Measurements from ENCODE around the gene YRDC. TPM values are rescaled to one million over a fixed set of nuclear protein-coding genes. Genes with fewer than 3 reads are reported as not detected.

YRDC gene
- polyA plus RNA-seq, 1 donor (not counting 4 experiments of a cell fraction or from before 2014, with no cell fraction given) = 22.2 TPM

DNA sequence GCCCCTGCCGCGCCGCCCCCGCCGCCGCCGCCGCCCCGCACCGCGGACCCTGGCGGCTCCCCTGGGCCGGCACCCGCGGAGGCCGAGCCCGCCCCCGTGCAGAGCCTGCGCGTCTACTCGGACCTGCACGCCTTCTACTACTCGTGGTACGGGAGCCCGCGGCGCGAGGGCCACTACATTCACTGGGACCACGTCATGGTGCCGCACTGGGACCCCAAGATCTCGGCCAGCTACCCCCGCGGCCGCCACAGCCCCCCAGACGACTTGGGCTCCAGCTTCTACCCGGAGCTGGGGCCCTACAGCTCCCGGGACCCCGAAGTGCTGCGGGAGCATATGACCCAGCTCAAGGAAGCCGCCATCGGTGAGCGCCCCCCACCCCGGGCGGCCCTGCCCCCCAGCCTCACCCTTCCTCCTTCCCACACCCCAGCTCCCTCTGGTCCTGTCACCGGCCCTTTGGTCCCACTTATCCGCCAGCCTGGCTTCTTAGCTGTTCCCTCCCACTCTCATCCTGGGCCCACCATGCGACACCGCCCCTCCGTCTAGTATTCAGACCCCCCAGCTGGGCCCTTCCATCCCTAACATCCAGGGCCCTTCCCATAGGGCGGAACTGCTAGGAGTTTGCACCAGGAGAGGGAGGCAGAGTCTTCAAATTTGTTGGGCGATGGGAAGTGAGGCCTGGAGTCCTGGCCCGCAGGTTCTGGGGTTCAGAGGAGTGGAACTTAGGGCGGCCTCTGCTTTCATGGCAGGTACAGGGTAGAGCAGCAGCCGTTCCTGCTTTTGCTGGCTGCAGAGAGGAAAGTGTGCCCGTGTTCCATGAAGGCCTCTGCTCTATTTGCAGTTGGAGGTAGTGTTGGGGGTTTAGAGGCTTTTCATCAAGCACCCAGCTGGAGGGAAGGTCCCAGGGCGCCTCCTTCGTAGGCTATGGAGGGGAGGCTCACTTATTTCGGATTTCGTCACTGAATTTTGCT lies 13.4 kb downstream of the YRDC start:
- Histone ChIP-seq H3K27me3 (ENCODE audit: control insufficient read depth, extremely low read depth, insufficient read depth, low read length) (peaks cover 25% of the 10 kb centered on the region), H3K9ac (ENCODE audit: control insufficient read depth, extremely low read depth, insufficient read depth, low read length) (no peak overlapping the region), H3K9me1 (ENCODE audit: control insufficient read depth, extremely low read depth, insufficient read depth, low read length) (no peaks in the 10 kb centered on the region), H3K79me2 (ENCODE audit: control insufficient read depth, insufficient read depth, low read length) (no peaks in the 10 kb centered on the region), H3K4me3 (ENCODE audit: control insufficient read depth in 2 of 3, extremely low read depth in 1 of 3, insufficient read depth in 2 of 3, low read depth in 1 of 3, low read length in 3 of 3) (no peak overlapping the region), H4K20me1 (ENCODE audit: control insufficient read depth, extremely low read depth, insufficient read depth, low read length) (peaks cover 2% of the 10 kb centered on the region), H3K27ac (ENCODE audit: control insufficient read depth, insufficient read depth, low read length) (no peak overlapping the region), H3K36me3 (ENCODE audit: control insufficient read depth in 2 of 2, extremely low read depth in 1 of 2, insufficient read depth in 2 of 2, low read length in 2 of 2) (no peaks in the 10 kb centered on the region), H3K9me3 (ENCODE audit: control insufficient read depth, low read depth, low read length) (no peaks in the 10 kb centered on the region), H3K4me2 (ENCODE audit: control insufficient read depth, extremely low read depth, insufficient read depth, low read depth, low read length) (peak overlapping the region; percentile 27), H3K4me1 (ENCODE audit: control insufficient read depth, extremely low read depth, insufficient read depth, low read length) (no peaks in the 10 kb centered on the region), H2AFZ (ENCODE audit: control insufficient read depth, low read length) (no peak overlapping the region)
- no peak for FAIRE-seq
- dilution Hi-C loops (cut with MboI; ENCODE audit: extremely low pct_ligation_motif_present, low sequenced_read_pairs) = no loop called here
- TF ChIP-seq, protein P1, sequence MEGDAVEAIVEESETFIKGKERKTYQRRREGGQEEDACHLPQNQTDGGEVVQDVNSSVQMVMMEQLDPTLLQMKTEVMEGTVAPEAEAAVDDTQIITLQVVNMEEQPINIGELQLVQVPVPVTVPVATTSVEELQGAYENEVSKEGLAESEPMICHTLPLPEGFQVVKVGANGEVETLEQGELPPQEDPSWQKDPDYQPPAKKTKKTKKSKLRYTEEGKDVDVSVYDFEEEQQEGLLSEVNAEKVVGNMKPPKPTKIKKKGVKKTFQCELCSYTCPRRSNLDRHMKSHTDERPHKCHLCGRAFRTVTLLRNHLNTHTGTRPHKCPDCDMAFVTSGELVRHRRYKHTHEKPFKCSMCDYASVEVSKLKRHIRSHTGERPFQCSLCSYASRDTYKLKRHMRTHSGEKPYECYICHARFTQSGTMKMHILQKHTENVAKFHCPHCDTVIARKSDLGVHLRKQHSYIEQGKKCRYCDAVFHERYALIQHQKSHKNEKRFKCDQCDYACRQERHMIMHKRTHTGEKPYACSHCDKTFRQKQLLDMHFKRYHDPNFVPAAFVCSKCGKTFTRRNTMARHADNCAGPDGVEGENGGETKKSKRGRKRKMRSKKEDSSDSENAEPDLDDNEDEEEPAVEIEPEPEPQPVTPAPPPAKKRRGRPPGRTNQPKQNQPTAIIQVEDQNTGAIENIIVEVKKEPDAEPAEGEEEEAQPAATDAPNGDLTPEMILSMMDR (optimal IDR thresholded peaks at IDR 0.05 in 1 of 3, IDR thresholded peaks at IDR 0.05 in 1 of 3, conservative IDR thresholded peaks at IDR 0.05 in 1 of 3; ENCODE audit: extremely low read depth in 1 of 3, insufficient read depth in 2 of 3, low read length in 3 of 3) = no peak
- TF ChIP-seq EZH2 (IDR thresholded peaks at IDR 0.05; ENCODE audit: low read length) = peak; percentile 21
- DNase-seq (ENCODE audit: low read depth, low spot score) = no peak

DNA sequence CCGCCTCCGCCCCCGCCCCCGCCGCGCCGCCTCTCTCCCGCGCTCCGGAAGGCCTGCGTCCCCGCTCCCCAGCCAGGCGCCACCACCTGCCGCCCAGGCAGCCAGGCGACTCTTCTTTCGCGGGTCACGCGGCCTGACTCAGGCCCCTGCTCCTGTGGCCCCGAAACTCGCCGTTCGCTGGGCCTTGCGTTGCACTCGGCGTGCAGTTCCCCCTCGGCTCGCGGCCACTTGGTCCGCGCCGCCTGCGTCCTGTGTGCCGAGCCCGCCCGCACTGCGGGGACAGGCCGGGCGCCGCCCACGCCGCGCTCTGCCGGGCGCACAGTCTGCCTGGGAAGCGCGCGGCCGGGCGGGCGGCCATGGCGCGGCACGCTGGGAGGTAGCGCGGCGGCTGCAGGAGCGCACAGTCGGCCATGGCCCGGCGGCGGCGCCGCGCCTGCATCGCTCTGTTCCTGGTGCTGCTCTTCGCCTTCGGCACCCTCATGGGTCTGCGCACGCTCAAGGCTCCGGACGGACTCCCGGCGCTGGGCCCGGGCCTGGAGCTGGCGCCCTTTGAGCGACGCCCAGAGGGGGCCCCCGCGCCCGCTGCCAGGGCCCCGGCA lies 14.1 kb downstream of the YRDC start, which contains the start of gene MANEAL:
Gene MANEAL (plus strand): TSS at position 75 of the 599 bp plus-strand sequence. CDS start 336 bp downstream, at position 411.
- DNase-seq (ENCODE audit: low read depth, low spot score) (no peak), FAIRE-seq (no peak)
- Histone ChIP-seq H3K4me2 (ENCODE audit: control insufficient read depth, extremely low read depth, insufficient read depth, low read depth, low read length) (peak within 1 kb of the TSS; percentile 67), H3K4me3 (ENCODE audit: control insufficient read depth in 2 of 3, extremely low read depth in 1 of 3, insufficient read depth in 2 of 3, low read depth in 1 of 3, low read length in 3 of 3) (peak within 1 kb of the TSS in 2 of 3 experiments; percentile 37 to 53), H3K27me3 (ENCODE audit: control insufficient read depth, extremely low read depth, insufficient read depth, low read length) (peaks cover 25% of the 10 kb centered on the region), H4K20me1 (ENCODE audit: control insufficient read depth, extremely low read depth, insufficient read depth, low read length) (peaks cover 2% of the 10 kb centered on the region), H3K79me2 (ENCODE audit: control insufficient read depth, insufficient read depth, low read length) (no peaks in the 10 kb centered on the region), H3K9me3 (ENCODE audit: control insufficient read depth, low read depth, low read length) (no peaks in the 10 kb centered on the region), H3K9me1 (ENCODE audit: control insufficient read depth, extremely low read depth, insufficient read depth, low read length) (no peaks in the 10 kb centered on the region), H3K9ac (ENCODE audit: control insufficient read depth, extremely low read depth, insufficient read depth, low read length) (no peak within 1 kb of the TSS), H3K36me3 (ENCODE audit: control insufficient read depth in 2 of 2, extremely low read depth in 1 of 2, insufficient read depth in 2 of 2, low read length in 2 of 2) (no peaks in the 10 kb centered on the region), H3K27ac (ENCODE audit: control insufficient read depth, insufficient read depth, low read length) (no peak within 1 kb of the TSS), H2AFZ (ENCODE audit: control insufficient read depth, low read length) (peak within 1 kb of the TSS; percentile 70), H3K4me1 (ENCODE audit: control insufficient read depth, extremely low read depth, insufficient read depth, low read length) (no peaks in the 10 kb centered on the region)
- dilution Hi-C loops (cut with MboI; ENCODE audit: extremely low pct_ligation_motif_present, low sequenced_read_pairs) = no loop called here
- TF ChIP-seq, protein P1 (optimal IDR thresholded peaks at IDR 0.05 in 1 of 3, IDR thresholded peaks at IDR 0.05 in 1 of 3, conservative IDR thresholded peaks at IDR 0.05 in 1 of 3; ENCODE audit: extremely low read depth in 1 of 3, insufficient read depth in 2 of 3, low read length in 3 of 3) = no peak
- TF ChIP-seq EZH2 (IDR thresholded peaks at IDR 0.05; ENCODE audit: low read length) = no peak

Measured in keratinocyte (primary cell).